Measurements from ENCODE around the gene DAGLB.

DAGLB gene

GRCh38 chr7:6430974-6431373 lies 16.8 kb downstream of the DAGLB start:
- no peak for DNase-seq (ENCODE audit: low spot score)
- no peak for TF ChIP-seq CTCF (IDR thresholded peaks at IDR 0.05; ENCODE audit: extremely low read depth, insufficient read depth, missing control alignments)
- in situ Hi-C loops (cut with MboI; ENCODE audit: low pct_unique_long_range_greater_than_20kb, low sequenced_read_pairs, unreplicated experiment): no loop called here

GRCh38 chr7:6430271-6430940 lies 17.3 kb downstream of the DAGLB start:
- DNase-seq (ENCODE audit: low spot score): no peak
- in situ Hi-C loops (cut with MboI; ENCODE audit: low pct_unique_long_range_greater_than_20kb, low sequenced_read_pairs, unreplicated experiment): no loop called here
- TF ChIP-seq CTCF (IDR thresholded peaks at IDR 0.05; ENCODE audit: extremely low read depth, insufficient read depth, missing control alignments): peak; percentile 18

- TF ChIP-seq CTCF (IDR thresholded peaks at IDR 0.05; ENCODE audit: extremely low read depth, insufficient read depth, missing control alignments): no peak
- in situ Hi-C loops (cut with MboI; ENCODE audit: low pct_unique_long_range_greater_than_20kb, low sequenced_read_pairs, unreplicated experiment): no loop called here
- no peak for DNase-seq (ENCODE audit: low spot score)
Measured at GRCh38 chr7:6425948-6426347, 21.8 kb downstream of the DAGLB start.

GRCh38 chr7:6423942-6424701 lies 23.6 kb downstream of the DAGLB start:
- in situ Hi-C loops (cut with MboI; ENCODE audit: low pct_unique_long_range_greater_than_20kb, low sequenced_read_pairs, unreplicated experiment): no loop called here
- peak; percentile 42 for DNase-seq (ENCODE audit: low spot score)
- peak; percentile 22 for TF ChIP-seq CTCF (IDR thresholded peaks at IDR 0.05; ENCODE audit: extremely low read depth, insufficient read depth, missing control alignments)

GRCh38 chr7:6422926-6423632 lies 24.7 kb downstream of the DAGLB start:
- no peak for TF ChIP-seq CTCF (IDR thresholded peaks at IDR 0.05; ENCODE audit: extremely low read depth, insufficient read depth, missing control alignments)
- in situ Hi-C loops (cut with MboI; ENCODE audit: low pct_unique_long_range_greater_than_20kb, low sequenced_read_pairs, unreplicated experiment): no loop called here
- no peak for DNase-seq (ENCODE audit: low spot score)

DNA sequence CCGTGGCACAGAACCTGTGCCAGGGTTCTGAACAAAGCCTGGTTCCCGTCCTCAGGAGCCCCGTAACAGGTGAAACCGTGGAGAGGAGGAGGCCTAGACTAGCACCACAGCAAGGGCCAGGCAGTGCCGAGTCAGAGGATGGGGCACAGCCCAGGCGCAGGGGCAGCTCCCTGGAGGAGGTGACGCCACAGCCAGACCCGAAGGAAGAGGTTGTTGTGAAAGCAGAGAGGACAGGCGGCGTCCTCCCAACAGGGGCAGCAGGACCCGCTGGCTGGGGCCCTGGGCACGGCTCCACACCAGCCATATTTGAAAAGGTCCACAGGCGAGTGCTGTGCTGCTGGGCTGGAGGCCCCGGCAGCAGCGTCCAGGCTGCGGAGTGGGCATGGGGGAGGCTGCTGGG lies 25.7 kb downstream of the DAGLB start:
- in situ Hi-C loops (cut with MboI; ENCODE audit: low pct_unique_long_range_greater_than_20kb, low sequenced_read_pairs, unreplicated experiment): no loop called here
- TF ChIP-seq CTCF (IDR thresholded peaks at IDR 0.05; ENCODE audit: extremely low read depth, insufficient read depth, missing control alignments): no peak
- DNase-seq (ENCODE audit: low spot score): no peak

All from GM13977 (cell line).